HepG2 (cell line): ENCODE data around the gene SNF8. TPM values are rescaled to one million over a fixed set of nuclear protein-coding genes. Genes with fewer than 3 reads are reported as not detected.

Experiments used
- ATAD3A ChIP-seq: sonication (generic); formaldehyde crosslinking; IDR thresholded peaks from 2 replicates; pipeline ENCODE4 v1.4.0; 2020; ENCODE audit warnings: missing genetic modification reagents
- BCLAF1 ChIP-seq: fragments of 450-650 bp; IDR thresholded peaks from 2 replicates; pipeline ENCODE4 v1.6.1; 2017; ENCODE audit warnings: mild to moderate bottlenecking
- ETV5 ChIP-seq: IDR thresholded peaks from 2 replicates; pipeline ENCODE4 v1.6.1; 2018; ENCODE audit warnings: missing biosample characterization, missing genetic modification reagents, inconsistent platforms, borderline replicate concordance
- MIER2 ChIP-seq: IDR thresholded peaks from 2 replicates; pipeline ENCODE4 v1.6.1; 2016; ENCODE audit warnings: missing biosample characterization, missing genetic modification reagents
- ZBTB4 ChIP-seq: sonication (generic); formaldehyde crosslinking; IDR thresholded peaks from 2 replicates; pipeline ENCODE4 v1.4.0; 2020; ENCODE audit warnings: missing genetic modification reagents, mild to moderate bottlenecking, borderline replicate concordance
- ZNF143 ChIP-seq: sonication (generic); formaldehyde crosslinking; IDR thresholded peaks from 2 replicates; pipeline ENCODE4 v1.4.0; 2020; ENCODE audit warnings: missing genetic modification reagents
- polyA plus RNA-seq, 8 experiments: library from polyadenylated mRNA; depleted of rRNA in 3 of 8; stranded (reverse) in 7 of 8; unstranded in 1 of 8; fragments of >200 nt; fragmentation: Illumina TruSeq in 4 of 8; extraction: Trizol in 4 of 8; gene quantifications; 2 replicates each; pipeline versions ENCODE4 v1.2.1 to v1.2.3, GENCODE V29; 2011 to 2016; ENCODE audit warnings: low read depth in 4 of 8, missing spikeins in 1 of 8, mixed read lengths in 1 of 8; ENCODE audit not compliant: insufficient read depth in 1 of 8
- total RNA-seq, 5 experiments: library from RNA; depleted of rRNA; stranded (reverse); fragments of >200 nt; fragmentation: Illumina TruSeq; extraction: Trizol; gene quantifications; 2 replicates each; pipeline ENCODE4 v1.2.3, GENCODE V29; 2016; ENCODE audit warnings: low read depth in 1 of 5
- TF ChIP-seq, protein P1 (sequence below): sonication (generic); formaldehyde crosslinking; IDR thresholded peaks from 2 replicates; pipeline ENCODE4 v1.4.0; 2020; ENCODE audit warnings: missing genetic modification reagents, borderline replicate concordance
- TF ChIP-seq, protein P2 (sequence below): sonication (generic); formaldehyde crosslinking; conservative IDR thresholded peaks from 2 replicates; pipeline ENCODE4 v1.4.0; 2020; ENCODE audit warnings: missing genetic modification reagents
- TF ChIP-seq, protein P3 (sequence below): sonication (generic); formaldehyde crosslinking; IDR thresholded peaks from 2 replicates; pipeline ENCODE4 v1.4.0; 2020; ENCODE audit warnings: mild to moderate bottlenecking, missing genetic modification reagents
- TF ChIP-seq, protein P4 (sequence below), 2 experiments: sonication (generic) in 1 of 2; formaldehyde crosslinking in 1 of 2; IDR thresholded peaks; 2 replicates each; pipeline versions ENCODE4 v1.4.0 to v1.6.1; 2018 to 2020; ENCODE audit warnings: missing genetic modification reagents in 2 of 2, borderline replicate concordance in 1 of 2, low read depth in 1 of 2, mild to moderate bottlenecking in 1 of 2, missing biosample characterization in 1 of 2

Gene SNF8
- total and polyA plus RNA-seq, 2 of the 13 experiments (the other 11 are each of a cell fraction or from before 2014, with no cell fraction given) = 114 to 153 TPM

DNA sequence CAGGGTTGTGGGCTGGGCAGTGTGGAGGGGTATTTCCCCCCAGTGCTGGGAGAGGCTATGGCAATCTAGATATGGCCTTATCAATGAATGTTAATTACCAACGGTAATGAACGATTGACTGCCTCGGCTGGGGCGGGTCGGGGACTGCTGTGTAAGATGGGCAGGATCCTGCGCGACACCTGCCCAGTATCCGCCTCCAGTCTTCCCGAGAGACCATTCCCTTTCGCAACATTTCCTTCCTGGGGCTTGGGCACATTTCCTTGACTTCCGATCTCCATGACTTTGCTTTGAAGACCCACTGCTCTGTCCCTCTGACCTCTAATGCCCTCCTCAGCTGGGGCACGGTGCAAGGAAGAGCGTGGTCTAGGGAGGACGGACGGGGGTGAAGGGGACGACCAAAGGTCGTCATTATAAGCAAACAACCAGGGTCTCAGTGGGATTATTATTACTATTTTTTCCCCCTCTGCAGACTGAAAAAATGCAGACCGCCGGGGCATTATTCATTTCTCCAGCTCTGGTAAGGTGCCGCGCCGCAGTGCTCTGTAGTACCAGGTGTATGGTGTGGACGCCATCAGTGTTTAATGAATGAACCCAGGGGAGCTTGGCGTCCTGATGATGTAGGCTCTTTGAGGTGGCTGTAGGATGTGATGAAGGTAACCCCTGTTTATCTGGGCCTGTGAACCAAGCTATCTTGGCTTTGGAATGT, 51.5 kb downstream of the SNF8 start (continued):
- TF ChIP-seq, protein P1, sequence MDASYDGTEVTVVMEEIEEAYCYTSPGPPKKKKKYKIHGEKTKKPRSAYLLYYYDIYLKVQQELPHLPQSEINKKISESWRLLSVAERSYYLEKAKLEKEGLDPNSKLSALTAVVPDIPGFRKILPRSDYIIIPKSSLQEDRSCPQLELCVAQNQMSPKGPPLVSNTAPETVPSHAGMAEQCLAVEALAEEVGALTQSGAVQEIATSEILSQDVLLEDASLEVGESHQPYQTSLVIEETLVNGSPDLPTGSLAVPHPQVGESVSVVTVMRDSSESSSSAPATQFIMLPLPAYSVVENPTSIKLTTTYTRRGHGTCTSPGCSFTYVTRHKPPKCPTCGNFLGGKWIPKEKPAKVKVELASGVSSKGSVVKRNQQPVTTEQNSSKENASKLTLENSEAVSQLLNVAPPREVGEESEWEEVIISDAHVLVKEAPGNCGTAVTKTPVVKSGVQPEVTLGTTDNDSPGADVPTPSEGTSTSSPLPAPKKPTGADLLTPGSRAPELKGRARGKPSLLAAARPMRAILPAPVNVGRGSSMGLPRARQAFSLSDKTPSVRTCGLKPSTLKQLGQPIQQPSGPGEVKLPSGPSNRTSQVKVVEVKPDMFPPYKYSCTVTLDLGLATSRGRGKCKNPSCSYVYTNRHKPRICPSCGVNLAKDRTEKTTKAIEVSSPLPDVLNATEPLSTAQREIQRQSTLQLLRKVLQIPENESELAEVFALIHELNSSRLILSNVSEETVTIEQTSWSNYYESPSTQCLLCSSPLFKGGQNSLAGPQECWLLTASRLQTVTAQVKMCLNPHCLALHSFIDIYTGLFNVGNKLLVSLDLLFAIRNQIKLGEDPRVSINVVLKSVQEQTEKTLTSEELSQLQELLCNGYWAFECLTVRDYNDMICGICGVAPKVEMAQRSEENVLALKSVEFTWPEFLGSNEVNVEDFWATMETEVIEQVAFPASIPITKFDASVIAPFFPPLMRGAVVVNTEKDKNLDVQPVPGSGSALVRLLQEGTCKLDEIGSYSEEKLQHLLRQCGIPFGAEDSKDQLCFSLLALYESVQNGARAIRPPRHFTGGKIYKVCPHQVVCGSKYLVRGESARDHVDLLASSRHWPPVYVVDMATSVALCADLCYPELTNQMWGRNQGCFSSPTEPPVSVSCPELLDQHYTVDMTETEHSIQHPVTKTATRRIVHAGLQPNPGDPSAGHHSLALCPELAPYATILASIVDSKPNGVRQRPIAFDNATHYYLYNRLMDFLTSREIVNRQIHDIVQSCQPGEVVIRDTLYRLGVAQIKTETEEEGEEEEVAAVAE (CRISPR knock-in tag) = no peak
- TF ChIP-seq ZNF143 = no peak
- TF ChIP-seq, protein P2, sequence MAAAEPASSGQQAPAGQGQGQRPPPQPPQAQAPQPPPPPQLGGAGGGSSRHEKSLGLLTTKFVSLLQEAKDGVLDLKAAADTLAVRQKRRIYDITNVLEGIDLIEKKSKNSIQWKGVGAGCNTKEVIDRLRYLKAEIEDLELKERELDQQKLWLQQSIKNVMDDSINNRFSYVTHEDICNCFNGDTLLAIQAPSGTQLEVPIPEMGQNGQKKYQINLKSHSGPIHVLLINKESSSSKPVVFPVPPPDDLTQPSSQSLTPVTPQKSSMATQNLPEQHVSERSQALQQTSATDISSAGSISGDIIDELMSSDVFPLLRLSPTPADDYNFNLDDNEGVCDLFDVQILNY = no peak
- TF ChIP-seq MIER2 (CRISPR knock-in tag) = no peak
- TF ChIP-seq, protein P3, sequence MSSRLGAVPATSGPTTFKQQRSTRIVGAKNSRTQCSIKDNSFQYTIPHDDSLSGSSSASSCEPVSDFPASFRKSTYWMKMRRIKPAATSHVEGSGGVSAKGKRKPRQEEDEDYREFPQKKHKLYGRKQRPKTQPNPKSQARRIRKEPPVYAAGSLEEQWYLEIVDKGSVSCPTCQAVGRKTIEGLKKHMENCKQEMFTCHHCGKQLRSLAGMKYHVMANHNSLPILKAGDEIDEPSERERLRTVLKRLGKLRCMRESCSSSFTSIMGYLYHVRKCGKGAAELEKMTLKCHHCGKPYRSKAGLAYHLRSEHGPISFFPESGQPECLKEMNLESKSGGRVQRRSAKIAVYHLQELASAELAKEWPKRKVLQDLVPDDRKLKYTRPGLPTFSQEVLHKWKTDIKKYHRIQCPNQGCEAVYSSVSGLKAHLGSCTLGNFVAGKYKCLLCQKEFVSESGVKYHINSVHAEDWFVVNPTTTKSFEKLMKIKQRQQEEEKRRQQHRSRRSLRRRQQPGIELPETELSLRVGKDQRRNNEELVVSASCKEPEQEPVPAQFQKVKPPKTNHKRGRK (CRISPR knock-in tag) = 0 out of 2 replicates have a peak, but pooled peaks have one; percentile 52
- peak; percentile 66 for TF ChIP-seq ZBTB4 (CRISPR knock-in tag)
- TF ChIP-seq BCLAF1 = no peak
- no peak; the same call in none of the 2 replicates for TF ChIP-seq ETV5 (CRISPR knock-in tag)
- no peak for TF ChIP-seq ATAD3A (CRISPR knock-in tag)
- TF ChIP-seq, protein P4, sequence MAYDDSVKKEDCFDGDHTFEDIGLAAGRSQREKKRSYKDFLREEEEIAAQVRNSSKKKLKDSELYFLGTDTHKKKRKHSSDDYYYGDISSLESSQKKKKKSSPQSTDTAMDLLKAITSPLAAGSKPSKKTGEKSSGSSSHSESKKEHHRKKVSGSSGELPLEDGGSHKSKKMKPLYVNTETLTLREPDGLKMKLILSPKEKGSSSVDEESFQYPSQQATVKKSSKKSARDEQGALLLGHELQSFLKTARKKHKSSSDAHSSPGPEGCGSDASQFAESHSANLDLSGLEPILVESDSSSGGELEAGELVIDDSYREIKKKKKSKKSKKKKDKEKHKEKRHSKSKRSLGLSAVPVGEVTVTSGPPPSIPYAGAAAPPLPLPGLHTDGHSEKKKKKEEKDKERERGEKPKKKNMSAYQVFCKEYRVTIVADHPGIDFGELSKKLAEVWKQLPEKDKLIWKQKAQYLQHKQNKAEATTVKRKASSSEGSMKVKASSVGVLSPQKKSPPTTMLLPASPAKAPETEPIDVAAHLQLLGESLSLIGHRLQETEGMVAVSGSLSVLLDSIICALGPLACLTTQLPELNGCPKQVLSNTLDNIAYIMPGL (CRISPR knock-in tag; IDR thresholded peaks at IDR 0.05; ENCODE audit: borderline replicate concordance in 1 of 2, low read depth in 1 of 2) = no peak; a peak in 1 of 4 replicates
